Measurements from ENCODE around the gene SPATA12.

DNA sequence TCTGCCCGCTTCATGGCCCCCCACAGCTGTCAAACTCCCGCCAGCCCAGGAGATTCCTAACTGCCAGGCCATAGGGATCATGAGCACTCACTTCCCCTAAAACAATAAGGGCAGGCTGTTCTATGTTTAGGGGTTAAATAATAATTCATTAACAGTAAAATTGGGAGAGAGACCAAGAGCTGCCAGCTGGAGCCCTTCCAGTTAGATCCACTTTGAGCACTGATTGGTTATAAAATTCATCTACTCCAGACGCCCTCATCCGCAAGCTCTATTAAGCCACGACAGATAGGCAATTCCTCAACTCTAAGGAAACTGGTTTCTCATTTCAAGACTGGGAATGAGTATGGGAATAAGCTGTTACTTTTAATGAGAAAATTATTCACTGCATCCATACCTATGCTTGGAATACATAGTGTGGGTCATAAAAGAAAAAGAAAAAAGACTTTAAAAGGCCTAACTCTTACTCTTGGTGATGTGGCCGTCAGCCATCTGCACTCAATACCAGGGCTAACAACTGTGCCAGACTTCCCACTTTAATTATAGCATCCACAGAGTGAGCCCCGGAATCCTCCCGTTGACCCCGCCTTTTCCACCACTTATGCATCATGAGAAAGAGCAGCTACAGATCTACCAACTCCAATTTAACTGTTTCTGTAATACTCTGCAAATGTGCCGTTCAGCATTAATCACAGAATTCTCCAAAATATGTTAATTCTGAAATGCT is 60.1 kb downstream of the SPATA12 start:
- TF ChIP-seq POLR2AphosphoS5 (IDR thresholded peaks at IDR 0.05; ENCODE audit: low read depth) (no peak), EZH2 (IDR thresholded peaks at IDR 0.05; ENCODE audit: low read depth, unreplicated experiment) (no peak)

All from GM23338 (cell line).